ENCODE results near the gene SUMO3. TPM values are rescaled to one million over a fixed set of nuclear protein-coding genes. Genes with fewer than 3 reads are reported as not detected.

Gene SUMO3
- total RNA-seq, 1 experiment from 2014 or later: 82.9 TPM

- no peak for DNase-seq
- Histone ChIP-seq H2BK120ac (ENCODE audit: low read depth, low read length, poor library complexity, severe bottlenecking) (no peak overlapping the region), H4K20me1 (ENCODE audit: control insufficient read depth, insufficient read depth, insufficient read length) (no peaks in the 10 kb centered on the region), H3K4me2 (ENCODE audit: insufficient read depth, insufficient read length, low read length) (no peak overlapping the region), H4K91ac (ENCODE audit: insufficient read length, low read depth, low read length) (no peak overlapping the region), H2AFZ (ENCODE audit: low read length) (no peak overlapping the region), H3K18ac (ENCODE audit: insufficient read length, low read depth, low read length) (no peak overlapping the region), H2BK15ac (ENCODE audit: low read depth, low read length) (no peak overlapping the region), H3K27me3 (ENCODE audit: insufficient read depth, low read length) (no peaks in the 10 kb centered on the region; the same call in 1 of the 2 replicates), H3K9ac (ENCODE audit: extremely low read depth, insufficient read length, low read length) (no peak overlapping the region), H3K23me2 (ENCODE audit: insufficient read length, low read depth, low read length, poor library complexity, severe bottlenecking) (peaks cover 8% of the 10 kb centered on the region), H3K9me3 (ENCODE audit: control insufficient read depth, low read depth, low read length) (peaks cover 25% of the 10 kb centered on the region), H2BK12ac (ENCODE audit: insufficient read length, low read depth, low read length) (no peak overlapping the region), H3K79me1 (ENCODE audit: insufficient read depth, low read depth, low read length, poor library complexity, severe bottlenecking) (no peaks in the 10 kb centered on the region), H3K23ac (ENCODE audit: insufficient read length, low read depth, low read length) (no peak overlapping the region), H2AK5ac (ENCODE audit: insufficient read length, low read length) (no peak overlapping the region), H4K8ac (replicated peaks; ENCODE audit: insufficient read length, low read depth, low read length) (no peak overlapping the region), H3K79me2 (ENCODE audit: insufficient read depth, low read length) (no peaks in the 10 kb centered on the region; the same call in 1 of the 2 replicates), H3K14ac (ENCODE audit: insufficient read depth, low read length) (no peak overlapping the region), H4K5ac (ENCODE audit: insufficient read length, low read depth, low read length) (no peak overlapping the region), H3K4me1 (ENCODE audit: insufficient read depth, low read length) (no peaks in the 10 kb centered on the region), H3K27ac (ENCODE audit: insufficient read length, low read depth, low read length) (no peak overlapping the region), H3K56ac (ENCODE audit: insufficient read length, low read depth, low read length) (no peak overlapping the region), H2BK20ac (ENCODE audit: low read depth, low read length, poor library complexity, severe bottlenecking) (no peak overlapping the region), H3K4ac (ENCODE audit: low read depth, low read length) (no peak overlapping the region), H2BK5ac (ENCODE audit: insufficient read length, low read length) (no peak overlapping the region), H3T11ph (ENCODE audit: low read length) (no peak overlapping the region)
- no peak overlapping the region for H3K4me3 Mint-ChIP-seq
- H3K36me3 Mint-ChIP-seq (ENCODE audit: insufficient read depth in 1 of 3, low read depth in 3 of 3): peaks cover 15 to 33% (median 19%) of the 10 kb centered on the region in 3 experiments
- WGBS (ENCODE audit: extremely low coverage, insufficient read length, low lambda C conversion rate): no CpG with 5 or more reads among the region's 3 CpGs
- H3K4me1 Mint-ChIP-seq: peaks cover 3 to 5% of the 10 kb centered on the region in 2 experiments; a peak in 2 of 4 replicates
- peaks cover 46 to 52% of the 10 kb centered on the region in 2 experiments for H3K9me3 Mint-ChIP-seq
- H3K27ac Mint-ChIP-seq: no peak overlapping the region
- H3K27me3 Mint-ChIP-seq (ENCODE audit: low read depth): peaks cover 32% of the 10 kb centered on the region
- no peak for TF ChIP-seq CTCF (conservative IDR thresholded peaks at IDR 0.05)
These were observed 3.0 kb upstream of the SUMO3 start for GRCh38 chr21:44820851-44821250.
